DMS114 treated with DMSO at 0.1 percent for 48 hours (cell line): ENCODE data around the gene PREX1.

Experiments used
- DNase-seq: peaks from one replicate; lab custom pipeline; 2025; ENCODE audit not compliant: unreplicated experiment; lab: John Stamatoyannopoulos, UW

The PREX1 gene

GRCh38 chr20:48685300-48685699 lies 142.5 kb downstream of the PREX1 start:
- DNase-seq, result no peak

- DNase-seq, result no peak
Observed at GRCh38 chr20:48684501-48685041, 143.2 kb downstream of the PREX1 start.

- no peak for DNase-seq
Observed at GRCh38 chr20:48683467-48684175, 144.2 kb downstream of the PREX1 start.

- DNase-seq, result no peak
Observed at GRCh38 chr20:48682529-48683363, 145.1 kb downstream of the PREX1 start.

GRCh38 chr20:48681873-48682426 lies 145.8 kb downstream of the PREX1 start:
- DNase-seq, result no peak

- DNase-seq, result no peak
Observed at GRCh38 chr20:48681201-48681872, 146.5 kb downstream of the PREX1 start.

- no peak for DNase-seq
Observed at GRCh38 chr20:48680650-48681049, 147.1 kb downstream of the PREX1 start.

GRCh38 chr20:48679599-48679998 lies 148.2 kb downstream of the PREX1 start:
- no peak for DNase-seq

- no peak for DNase-seq
Observed at GRCh38 chr20:48679011-48679410, 148.8 kb downstream of the PREX1 start.

GRCh38 chr20:48678421-48678820 lies 149.4 kb downstream of the PREX1 start:
- DNase-seq, result no peak

GRCh38 chr20:48676795-48677460 lies 150.9 kb downstream of the PREX1 start:
- DNase-seq, result no peak

GRCh38 chr20:48676125-48676524 lies 151.7 kb downstream of the PREX1 start:
- no peak for DNase-seq

- DNase-seq, result no peak
Observed at GRCh38 chr20:48674461-48674860, 153.3 kb downstream of the PREX1 start.

GRCh38 chr20:48673507-48673906 lies 154.3 kb downstream of the PREX1 start:
- no peak for DNase-seq

- DNase-seq, result no peak
Observed at GRCh38 chr20:48672324-48672723, 155.5 kb downstream of the PREX1 start.

GRCh38 chr20:48671141-48671540 lies 156.7 kb downstream of the PREX1 start:
- no peak for DNase-seq

GRCh38 chr20:48669946-48670605 lies 157.7 kb downstream of the PREX1 start:
- no peak for DNase-seq

GRCh38 chr20:48668451-48668946 lies 159.3 kb downstream of the PREX1 start:
- no peak for DNase-seq

- no peak for DNase-seq
Observed at GRCh38 chr20:48667889-48668413, 159.8 kb downstream of the PREX1 start.

GRCh38 chr20:48667481-48667880 lies 160.3 kb downstream of the PREX1 start:
- DNase-seq, result no peak
